Stimulated activated CD4-positive, alpha-beta T cell treated with anti-CD3 and anti-CD28 coated beads, Interleukin-1b, Interleukin-23, amount 100 ng/mL, for 24 hours (primary cell): Measurements from ENCODE around the gene TEX13D.
A peak's percentile ranks its signal among the peaks of the same experiment; 100 is the strongest.

Experiments
- DNase-seq, 4 experiments: peaks; one replicate each; pipeline ENCODE4 v3.0.0-alpha.2; 2020; ENCODE audit warnings: low read depth in 4 of 4, low spot score in 1 of 4

The TEX13D gene

GRCh38 chrX:124347242-124347641 is 14.8 kb downstream of the TEX13D start:
- DNase-seq, result peak in 2 of 4 experiments; percentile 19 to 28

GRCh38 chrX:124348182-124348581 is 15.7 kb downstream of the TEX13D start:
- no peak for DNase-seq

GRCh38 chrX:124348885-124349453 is 16.5 kb downstream of the TEX13D start:
- DNase-seq, result no peak

- no peak for DNase-seq
Observed at GRCh38 chrX:124354648-124355047, 22.2 kb downstream of the TEX13D start.

GRCh38 chrX:124358800-124359383 is 26.4 kb downstream of the TEX13D start:
- no peak for DNase-seq

GRCh38 chrX:124362072-124362471 is 29.6 kb downstream of the TEX13D start:
- no peak for DNase-seq

- DNase-seq, result no peak
Observed at GRCh38 chrX:124362761-124363160, 30.3 kb downstream of the TEX13D start.

- DNase-seq, result no peak
Observed at GRCh38 chrX:124369722-124370121, 37.3 kb downstream of the TEX13D start.

GRCh38 chrX:124373348-124373747 is 40.9 kb downstream of the TEX13D start:
- DNase-seq, result no peak

GRCh38 chrX:124378643-124379042 is 46.2 kb downstream of the TEX13D start:
- DNase-seq, result no peak

- no peak for DNase-seq
Observed at GRCh38 chrX:124383354-124383753, 50.9 kb downstream of the TEX13D start.

- no peak for DNase-seq
Observed at GRCh38 chrX:124386401-124386800, 53.9 kb downstream of the TEX13D start.
